Choroid plexus epithelial cell (primary cell): ENCODE results near the gene NOL4L.

Source experiments
- DNase-seq: peaks from one replicate; pipeline ENCODE4 v3.0.0-alpha.2; 2010; ENCODE audit warnings: low read depth
- H3K4me3 ChIP-seq: 2 replicates; pipeline ENCODE4 v1.5.1; 2011; ENCODE audit warnings: low read depth, mild to moderate bottlenecking, control low read depth, low read length, moderate library complexity
- TF ChIP-seq, protein P1 (sequence below): conservative IDR thresholded peaks from 2 replicates; pipeline ENCODE4 v1.5.1; 2011; ENCODE audit warnings: low read depth, mild to moderate bottlenecking, control low read depth, inconsistent platforms, low read length, moderate library complexity

NOL4L gene

DNA sequence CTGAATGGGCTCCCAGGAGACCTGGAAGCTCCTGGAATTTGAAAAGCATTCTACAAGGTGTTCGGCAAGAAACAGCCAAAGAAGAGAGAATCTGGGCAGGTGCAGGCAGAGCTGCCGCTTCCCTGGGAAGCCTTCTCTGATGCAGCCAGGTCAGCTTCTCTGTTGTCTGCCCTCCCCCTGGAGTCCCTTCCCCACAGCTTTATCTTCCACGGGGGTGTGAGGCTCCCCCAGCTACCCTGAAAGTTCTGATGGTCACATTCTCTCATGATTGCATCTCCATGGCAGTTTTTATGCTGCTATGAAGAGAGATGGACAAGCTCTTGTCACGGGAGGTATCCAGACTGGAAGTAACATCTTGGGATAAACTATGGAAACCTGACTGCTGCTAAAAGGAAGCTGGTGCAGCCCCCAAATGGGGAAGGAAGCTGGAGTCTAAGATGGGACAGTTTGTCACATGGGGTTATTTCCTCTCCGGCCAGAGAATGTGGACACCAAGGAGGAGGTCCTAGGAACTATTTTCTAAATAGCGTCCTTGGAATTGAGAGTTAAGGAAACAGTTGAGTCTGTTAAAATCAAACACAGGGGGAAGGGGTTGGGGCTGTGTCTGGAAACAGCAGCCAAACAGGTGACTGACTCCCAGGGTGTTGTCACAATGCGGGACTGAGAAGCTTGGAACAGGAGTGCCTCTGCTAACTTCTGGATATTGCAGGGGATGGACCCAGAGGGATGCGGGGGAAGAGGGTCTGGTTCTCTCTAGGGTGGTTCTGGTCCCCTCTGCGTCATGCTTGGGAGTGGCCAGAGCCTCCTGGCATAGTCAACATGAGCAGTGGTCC is 135.9 kb downstream of the NOL4L start:
- TF ChIP-seq, protein P1, sequence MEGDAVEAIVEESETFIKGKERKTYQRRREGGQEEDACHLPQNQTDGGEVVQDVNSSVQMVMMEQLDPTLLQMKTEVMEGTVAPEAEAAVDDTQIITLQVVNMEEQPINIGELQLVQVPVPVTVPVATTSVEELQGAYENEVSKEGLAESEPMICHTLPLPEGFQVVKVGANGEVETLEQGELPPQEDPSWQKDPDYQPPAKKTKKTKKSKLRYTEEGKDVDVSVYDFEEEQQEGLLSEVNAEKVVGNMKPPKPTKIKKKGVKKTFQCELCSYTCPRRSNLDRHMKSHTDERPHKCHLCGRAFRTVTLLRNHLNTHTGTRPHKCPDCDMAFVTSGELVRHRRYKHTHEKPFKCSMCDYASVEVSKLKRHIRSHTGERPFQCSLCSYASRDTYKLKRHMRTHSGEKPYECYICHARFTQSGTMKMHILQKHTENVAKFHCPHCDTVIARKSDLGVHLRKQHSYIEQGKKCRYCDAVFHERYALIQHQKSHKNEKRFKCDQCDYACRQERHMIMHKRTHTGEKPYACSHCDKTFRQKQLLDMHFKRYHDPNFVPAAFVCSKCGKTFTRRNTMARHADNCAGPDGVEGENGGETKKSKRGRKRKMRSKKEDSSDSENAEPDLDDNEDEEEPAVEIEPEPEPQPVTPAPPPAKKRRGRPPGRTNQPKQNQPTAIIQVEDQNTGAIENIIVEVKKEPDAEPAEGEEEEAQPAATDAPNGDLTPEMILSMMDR, result no peak
- no peak overlapping the region for H3K4me3 ChIP-seq
- DNase-seq, result no peak

DNA sequence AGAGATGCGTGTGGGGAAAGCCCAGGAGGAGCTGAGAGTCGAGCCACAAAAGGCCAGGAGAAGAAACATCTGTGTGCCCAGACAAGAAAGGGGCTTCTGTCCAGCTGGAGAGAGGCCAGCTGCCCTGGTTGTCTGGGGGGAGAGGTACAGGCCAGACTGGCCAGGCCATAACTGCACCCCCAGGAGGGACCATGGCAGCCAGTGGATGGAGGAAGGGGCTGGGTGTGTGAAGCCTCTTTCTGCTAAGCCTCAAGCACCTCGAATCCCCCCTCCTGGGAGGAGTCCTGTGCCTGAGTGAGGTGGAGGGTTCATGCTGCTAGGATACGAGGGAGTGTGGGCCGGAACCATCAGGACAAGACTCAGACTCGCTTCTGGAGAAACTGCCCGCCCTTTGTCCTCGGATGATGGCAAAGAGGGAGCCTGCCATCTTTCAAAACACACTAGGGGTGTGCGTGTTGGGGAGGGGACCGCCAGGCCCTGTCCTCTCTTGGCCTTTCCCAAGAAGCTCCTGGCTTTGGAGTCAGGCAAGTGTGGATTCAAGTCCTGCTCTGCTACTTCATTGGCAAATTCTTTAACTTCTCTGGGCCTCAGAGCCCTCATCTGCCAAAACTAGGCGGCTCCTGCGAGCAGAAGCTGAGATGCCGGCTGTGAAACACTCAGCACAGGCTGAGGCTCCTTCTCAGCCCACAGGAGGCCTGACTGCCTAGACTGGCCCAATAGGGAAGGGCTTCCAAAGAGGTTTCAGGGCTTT is 136.7 kb downstream of the NOL4L start:
- no peak overlapping the region for H3K4me3 ChIP-seq
- TF ChIP-seq, protein P1, result no peak
- DNase-seq, result no peak

DNA sequence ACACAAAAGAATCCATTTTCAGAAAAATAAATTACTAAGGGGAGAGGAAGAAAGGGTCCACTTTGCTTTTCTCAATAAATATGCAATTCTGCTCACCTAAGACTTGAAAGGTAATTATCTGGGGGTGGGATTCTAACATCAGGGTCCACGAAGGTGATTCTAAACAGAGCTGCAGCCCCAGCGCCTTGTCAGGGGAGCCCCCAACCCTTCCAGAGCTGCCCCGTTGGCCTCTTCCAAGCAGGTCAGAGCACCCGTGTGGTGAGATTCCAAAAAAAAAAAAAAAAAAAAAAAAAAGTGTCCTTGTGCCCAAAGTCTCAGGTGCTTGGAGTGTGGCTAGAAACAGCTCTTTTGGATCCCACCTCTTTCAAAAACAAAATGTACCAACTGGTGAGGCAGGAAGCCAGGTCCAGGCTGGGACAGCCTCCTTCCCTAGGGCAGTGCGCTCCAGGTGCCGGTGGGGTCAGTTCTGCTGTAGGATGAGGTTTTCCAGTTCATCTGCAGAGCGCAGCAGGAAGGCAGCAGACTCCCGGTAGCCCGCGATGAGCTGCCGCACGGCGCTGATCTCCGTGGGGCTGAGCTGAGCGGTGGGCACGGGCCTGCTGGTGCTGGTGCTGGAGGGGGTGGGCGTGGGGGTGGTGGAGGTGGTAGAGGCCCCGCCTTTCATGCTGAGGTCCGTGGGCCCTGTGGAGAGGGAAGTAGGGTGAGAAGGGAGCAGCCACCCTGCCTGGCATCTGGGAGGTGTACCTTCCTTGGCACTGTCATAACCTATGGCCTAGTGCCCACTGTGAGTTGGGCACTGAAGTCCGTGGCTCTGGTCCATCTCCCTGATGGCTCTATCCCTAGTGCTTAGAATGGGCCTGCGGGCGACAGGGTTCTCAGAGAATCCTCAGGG is 137.8 kb downstream of the NOL4L start:
- TF ChIP-seq, protein P1, result no peak
- H3K4me3 ChIP-seq, result no peak overlapping the region
- no peak for DNase-seq

DNA sequence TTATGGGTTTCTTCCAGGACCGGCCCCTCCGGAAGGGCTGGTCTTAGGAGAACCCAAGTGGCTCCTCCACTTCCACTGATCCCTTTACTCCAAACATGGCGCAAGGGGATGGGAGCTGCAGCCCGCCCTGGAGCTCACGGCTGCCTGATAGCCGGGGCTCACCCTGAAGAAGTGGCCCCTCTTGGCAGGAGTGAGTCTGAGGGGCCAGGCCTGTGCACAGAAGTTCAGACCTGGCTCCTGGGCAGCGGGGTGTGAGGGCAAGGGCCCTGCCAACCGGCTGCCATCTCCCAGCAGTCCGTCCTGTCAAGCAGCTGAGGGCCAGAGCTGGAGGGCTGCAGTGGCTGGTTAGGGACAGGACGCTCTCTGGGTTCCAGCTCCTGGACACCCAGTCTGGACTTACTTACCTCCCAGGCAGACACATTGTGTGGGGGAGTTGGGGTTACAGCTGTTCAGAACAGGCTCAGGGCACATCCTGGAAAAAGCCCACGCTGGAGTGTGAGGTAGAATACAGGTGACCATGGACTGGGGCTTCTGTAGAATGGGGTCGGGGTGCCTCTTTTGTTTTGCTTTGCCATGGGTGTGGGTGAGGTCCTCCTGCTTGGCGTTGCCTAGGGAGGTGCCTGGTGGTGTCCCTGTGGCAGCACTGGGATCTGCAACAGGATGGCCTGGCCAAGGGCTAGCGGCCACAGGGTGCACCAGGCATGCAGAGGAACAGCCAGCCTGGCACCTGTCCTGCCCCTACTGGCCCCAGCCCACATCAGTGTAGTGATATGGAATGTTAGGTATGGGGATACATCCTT is 138.6 kb downstream of the NOL4L start:
- TF ChIP-seq, protein P1, result no peak
- no peak for DNase-seq
- H3K4me3 ChIP-seq, result no peak overlapping the region

DNA sequence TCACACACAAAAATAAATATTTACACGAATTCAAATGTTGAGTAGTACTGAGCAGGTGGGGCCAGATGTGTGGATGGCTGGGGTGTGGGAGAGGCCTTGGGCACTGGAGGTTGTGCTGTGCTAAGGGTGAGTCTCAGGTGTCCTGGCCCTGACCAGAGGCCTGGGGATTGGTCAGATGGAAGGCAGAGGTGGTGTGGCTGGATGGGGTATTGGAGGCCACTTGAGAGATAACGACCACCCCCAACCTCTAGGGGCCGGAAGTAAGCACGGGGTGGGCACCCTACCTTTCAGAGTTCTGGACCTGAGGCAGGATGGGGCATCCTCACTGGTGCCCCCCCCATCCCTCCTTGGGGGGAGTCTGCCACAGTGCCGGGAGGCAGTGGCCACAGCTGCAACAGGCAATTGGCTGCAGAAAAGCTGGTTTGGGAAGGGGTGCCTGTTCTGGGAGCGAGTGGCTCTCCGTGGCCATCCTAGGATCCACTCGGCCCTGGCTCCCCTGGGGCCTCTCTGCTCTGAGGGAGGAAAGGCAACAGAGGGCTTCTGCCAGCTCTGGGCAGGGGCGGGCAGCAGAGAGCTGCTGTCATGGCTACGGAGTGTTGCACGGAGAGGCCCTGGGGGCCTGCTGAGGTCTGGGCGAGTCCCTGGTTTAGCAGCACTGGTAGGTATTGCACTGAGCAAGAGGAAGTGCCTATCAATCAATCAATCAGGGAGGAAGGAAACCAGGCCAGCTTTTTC is 139.4 kb downstream of the NOL4L start:
- TF ChIP-seq, protein P1, result no peak
- DNase-seq, result no peak
- H3K4me3 ChIP-seq, result no peak overlapping the region
